Upper lobe of left lung (tissue), 4 donors: ENCODE data around the gene GPX6.

Experiments used
- POLR2A ChIP-seq, 4 donors: fragments of 450-650 bp; IDR thresholded peaks; one replicate each; pipeline ENCODE4 v1.5.1; 2016 to 2017; ENCODE audit warnings: antibody characterized with exemption in 4 of 4, mild to moderate bottlenecking in 2 of 4
- POLR2AphosphoS5 ChIP-seq, 2 donors: sonication (generic); formaldehyde crosslinking; IDR thresholded peaks; one replicate each; pipeline ENCODE4 v1.5.1; 2017; ENCODE audit warnings: antibody characterized with exemption in 2 of 2
- TF ChIP-seq, protein P1 (sequence below), 6 experiments: fragments of 450-650 bp in 4 of 6; fragments of 200-600 bp in 2 of 6; sonication (generic) in 2 of 6; IDR thresholded peaks; one replicate each; pipeline ENCODE4 v1.5.1; 2016 to 2019; ENCODE audit warnings: antibody characterized with exemption in 6 of 6

DNA sequence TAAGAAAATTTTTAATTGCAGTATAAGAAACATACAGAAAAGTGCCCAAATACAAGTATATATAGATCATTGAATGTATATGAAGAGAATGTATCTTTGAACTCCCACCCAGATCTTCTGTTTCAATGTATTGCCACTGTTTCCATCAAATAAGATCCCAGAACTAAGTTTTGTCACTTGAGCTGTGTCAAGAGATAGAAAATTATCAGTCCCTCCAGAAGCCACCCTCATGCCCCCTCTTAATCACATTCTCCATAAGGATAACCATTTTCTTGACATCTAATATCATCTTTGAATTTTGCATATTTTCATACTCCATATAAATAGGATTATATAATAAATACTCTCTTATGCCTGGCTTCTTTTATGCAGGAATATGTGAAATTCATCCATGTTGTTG is 30.4 kb upstream of the GPX6 start:
- TF ChIP-seq, protein P1, sequence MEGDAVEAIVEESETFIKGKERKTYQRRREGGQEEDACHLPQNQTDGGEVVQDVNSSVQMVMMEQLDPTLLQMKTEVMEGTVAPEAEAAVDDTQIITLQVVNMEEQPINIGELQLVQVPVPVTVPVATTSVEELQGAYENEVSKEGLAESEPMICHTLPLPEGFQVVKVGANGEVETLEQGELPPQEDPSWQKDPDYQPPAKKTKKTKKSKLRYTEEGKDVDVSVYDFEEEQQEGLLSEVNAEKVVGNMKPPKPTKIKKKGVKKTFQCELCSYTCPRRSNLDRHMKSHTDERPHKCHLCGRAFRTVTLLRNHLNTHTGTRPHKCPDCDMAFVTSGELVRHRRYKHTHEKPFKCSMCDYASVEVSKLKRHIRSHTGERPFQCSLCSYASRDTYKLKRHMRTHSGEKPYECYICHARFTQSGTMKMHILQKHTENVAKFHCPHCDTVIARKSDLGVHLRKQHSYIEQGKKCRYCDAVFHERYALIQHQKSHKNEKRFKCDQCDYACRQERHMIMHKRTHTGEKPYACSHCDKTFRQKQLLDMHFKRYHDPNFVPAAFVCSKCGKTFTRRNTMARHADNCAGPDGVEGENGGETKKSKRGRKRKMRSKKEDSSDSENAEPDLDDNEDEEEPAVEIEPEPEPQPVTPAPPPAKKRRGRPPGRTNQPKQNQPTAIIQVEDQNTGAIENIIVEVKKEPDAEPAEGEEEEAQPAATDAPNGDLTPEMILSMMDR (IDR thresholded peaks at IDR 0.05): no peak
- TF ChIP-seq POLR2A (IDR thresholded peaks at IDR 0.05): no peak
- TF ChIP-seq POLR2AphosphoS5 (IDR thresholded peaks at IDR 0.05): no peak
